Esophagus squamous epithelium (tissue), 5 donors: ENCODE results near the gene SPDYE4. TPM values are rescaled to one million over a fixed set of nuclear protein-coding genes. Genes with fewer than 3 reads are reported as not detected.

Experiments
- DNase-seq: peaks from one replicate; lab custom pipeline; 2025; lab: John Stamatoyannopoulos, UW
- H3K27ac ChIP-seq, 4 donors: fragments of 200-600 bp; sonication (generic); one replicate each; pipeline ENCODE4 v1.5.1; 2016 to 2019; ENCODE audit warnings: mild to moderate bottlenecking in 1 of 4
- H3K27me3 ChIP-seq, 4 donors: fragments of 200-600 bp; sonication (generic); 1 replicate in 3 of 4; 2 replicates in 1 of 4; pipeline versions ENCODE4 v1.5.1 to v1.6.0; 2017 to 2021; ENCODE audit warnings: antibody characterized with exemption in 1 of 4
- H3K36me3 ChIP-seq, 3 donors: fragments of 200-600 bp; sonication (generic); one replicate each; pipeline ENCODE4 v1.5.1; 2016 to 2019
- H3K4me1 ChIP-seq, 3 donors: fragments of 200-600 bp; sonication (generic); one replicate each; pipeline ENCODE4 v1.5.1; 2017 to 2019
- H3K4me3 ChIP-seq, 4 donors: fragments of 200-600 bp; sonication (generic); 1 replicate in 3 of 4; 2 replicates in 1 of 4; pipeline ENCODE4 v1.5.1; 2016 to 2019; ENCODE audit warnings: mild to moderate bottlenecking in 2 of 4, moderate library complexity in 1 of 4
- H3K9me3 ChIP-seq, 3 donors: fragments of 200-600 bp; sonication (generic); one replicate each; pipeline ENCODE4 v1.5.1; 2016 to 2019
- CTCF ChIP-seq, 6 experiments: fragments of 450-650 bp in 4 of 6; fragments of 200-600 bp in 2 of 6; sonication (generic) in 2 of 6; IDR thresholded peaks; one replicate each; pipeline ENCODE4 v1.5.1; 2016 to 2019; ENCODE audit warnings: antibody characterized with exemption in 6 of 6, mild to moderate bottlenecking in 4 of 6, moderate library complexity in 4 of 6
- POLR2A ChIP-seq, 4 donors: fragments of 450-650 bp; IDR thresholded peaks; one replicate each; pipeline ENCODE4 v1.6.1; 2017; ENCODE audit warnings: antibody characterized with exemption in 4 of 4, mild to moderate bottlenecking in 4 of 4, moderate library complexity in 3 of 4
- WGBS, 2 donors: methylation state at CpG; one replicate each; pipeline ENCODE4 v1.1.5; 2018; 5-methylcytosine and 5-hydroxymethylcytosine counted together
- intact Hi-C: fragments of 100-400 bp; cut with DNase I; formaldehyde crosslinking; loops from one replicate; pipeline ENCODE4 v1.15.0; 2022
- total RNA-seq, 4 donors: library from RNA; depleted of rRNA; stranded (reverse); fragments of >200 nt; gene quantifications; one replicate each; pipeline ENCODE4 v1.1.0, GENCODE V29; 2016
- donor health status: DM: yes; HTN: yes; CAD: no.

SPDYE4 gene
- total RNA-seq, 4 donors from 2014 or later: not detected

GRCh38 chr17:8791910-8792270 lies 33.5 kb upstream of the SPDYE4 start:
- Histone ChIP-seq H3K9me3 (peaks cover 0 to 14% (median 0%) of the 10 kb centered on the region in 3 donors), H3K27ac (no peak overlapping the region), H3K27me3 (no peaks in the 10 kb centered on the region), H3K4me1 (no peaks in the 10 kb centered on the region), H3K36me3 (no peaks in the 10 kb centered on the region), H3K4me3 (no peak overlapping the region)
- TF ChIP-seq POLR2A (IDR thresholded peaks at IDR 0.05): no peak
- no peak for TF ChIP-seq CTCF (IDR thresholded peaks at IDR 0.05)
- no peak for DNase-seq
- intact Hi-C loops: no loop called here
- 40 to 66% methylated on average over 2 of the region's 2 CpGs for WGBS, 2 donors

- Histone ChIP-seq H3K9me3 (peaks cover 0 to 14% (median 0%) of the 10 kb centered on the region in 3 donors), H3K36me3 (no peaks in the 10 kb centered on the region), H3K4me3 (no peak overlapping the region), H3K4me1 (no peaks in the 10 kb centered on the region), H3K27ac (no peak overlapping the region), H3K27me3 (no peaks in the 10 kb centered on the region)
- DNase-seq: no peak
- no peak for TF ChIP-seq POLR2A (IDR thresholded peaks at IDR 0.05)
- TF ChIP-seq CTCF (IDR thresholded peaks at IDR 0.05): no peak
- intact Hi-C loops: no loop called here
- WGBS, 2 donors: 79 to 81% methylated on average over 4 of the region's 4 CpGs
Observed at GRCh38 chr17:8791248-8791909, 33.0 kb upstream of the SPDYE4 start.

GRCh38 chr17:8789743-8790142 lies 31.4 kb upstream of the SPDYE4 start:
- 65 to 78% methylated on average over 9 of the region's 10 CpGs for WGBS, 2 donors
- Histone ChIP-seq H3K9me3 (peaks cover 0 to 14% (median 0%) of the 10 kb centered on the region in 3 donors), H3K27me3 (no peaks in the 10 kb centered on the region), H3K27ac (no peak overlapping the region), H3K4me3 (no peak overlapping the region), H3K4me1 (peaks cover 0 to 7% (median 6%) of the 10 kb centered on the region in 3 donors), H3K36me3 (no peaks in the 10 kb centered on the region)
- intact Hi-C loops: loop anchor here (5.0 kb wide), 1 partner anchor 377 kb away; no protein-coding TSS in a partner anchor
- no peak for TF ChIP-seq CTCF (IDR thresholded peaks at IDR 0.05)
- DNase-seq: no peak

- no peak overlapping the region for H3K4me3 ChIP-seq
- no peak for TF ChIP-seq POLR2A (IDR thresholded peaks at IDR 0.05)
- no peak for TF ChIP-seq CTCF (IDR thresholded peaks at IDR 0.05)
- peaks cover 0 to 14% (median 0%) of the 10 kb centered on the region in 3 donors for H3K9me3 ChIP-seq
- H3K4me1 ChIP-seq: peaks cover 0 to 7% (median 6%) of the 10 kb centered on the region in 3 donors
- DNase-seq: no peak
- no peaks in the 10 kb centered on the region for H3K36me3 ChIP-seq
- no peak overlapping the region for H3K27ac ChIP-seq
- no peaks in the 10 kb centered on the region for H3K27me3 ChIP-seq
- intact Hi-C loops: loop anchor here (5.0 kb wide), 1 partner anchor 377 kb away; no protein-coding TSS in a partner anchor
- WGBS, 2 donors: 86 to 95% methylated on average over 2 of the region's 2 CpGs
Observed at GRCh38 chr17:8788998-8789397, 30.7 kb upstream of the SPDYE4 start.

GRCh38 chr17:8785547-8786413 lies 27.4 kb upstream of the SPDYE4 start:
- Histone ChIP-seq H3K4me3 (no peak overlapping the region), H3K4me1 (peaks cover 0 to 7% (median 6%) of the 10 kb centered on the region in 3 donors), H3K27me3 (no peaks in the 10 kb centered on the region), H3K36me3 (no peaks in the 10 kb centered on the region), H3K27ac (no peak overlapping the region), H3K9me3 (no peaks in the 10 kb centered on the region)
- intact Hi-C loops: loop anchor here (5.0 kb wide), 1 partner anchor 373 kb away; no protein-coding TSS in a partner anchor
- no peak for DNase-seq
- TF ChIP-seq CTCF (IDR thresholded peaks at IDR 0.05): peak; percentile 61 to 83 (median 73)
- TF ChIP-seq POLR2A (IDR thresholded peaks at IDR 0.05): no peak
- WGBS, 2 donors: 32 to 51% methylated on average over 5 to 9 of the region's 19 CpGs
